ENCODE data around the gene TUBGCP2. TPM values are rescaled to one million over a fixed set of nuclear protein-coding genes. Genes with fewer than 3 reads are reported as not detected.
A peak's percentile ranks its signal among the peaks of the same experiment; 100 is the strongest.

The TUBGCP2 gene
- total RNA-seq, 4 donors from 2014 or later: 37.5 to 68.3 (median 47.6) TPM

DNA sequence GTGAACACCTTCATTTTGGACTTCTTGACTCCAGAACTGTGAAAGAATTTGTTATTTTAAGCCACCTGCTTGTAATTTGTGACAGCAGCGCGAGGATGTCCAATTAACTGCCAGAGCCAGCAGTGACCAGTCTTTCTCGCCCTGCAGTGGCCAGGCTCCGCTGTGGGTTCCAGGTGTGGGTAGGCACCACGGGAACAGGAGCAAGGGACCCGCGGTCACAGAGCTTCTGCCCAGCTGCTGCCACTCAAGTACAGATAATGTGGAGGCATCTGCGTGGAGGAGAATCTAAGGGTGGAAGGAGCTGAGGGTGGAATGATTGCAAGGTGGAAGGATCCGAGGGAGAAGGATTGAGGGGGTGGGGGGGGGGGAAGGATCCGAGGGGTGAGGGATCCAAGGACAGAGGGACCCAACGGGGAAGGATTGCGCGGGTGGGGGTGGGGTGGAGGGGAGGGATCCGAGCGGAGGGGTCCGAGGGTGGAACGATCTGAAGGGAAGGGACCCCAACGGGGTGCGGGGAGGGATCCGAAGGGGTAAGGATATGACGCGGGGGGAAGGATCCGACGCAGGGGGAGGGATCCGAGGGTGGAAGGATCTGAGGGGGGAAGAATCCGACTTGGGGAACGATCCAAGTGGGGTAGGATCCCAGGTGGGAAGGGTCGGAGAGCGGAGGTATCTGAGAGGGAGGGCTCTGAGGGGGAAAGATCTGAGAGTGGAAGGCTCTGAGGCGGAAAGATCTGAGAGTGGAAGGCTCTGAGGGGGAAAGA, 24.4 kb upstream of the TUBGCP2 start:
- 80 to 84% methylated on average over 14 to 30 of the region's 30 CpGs for WGBS, 2 donors (ENCODE audit: low coverage in 1 of 2)
- H3K27ac ChIP-seq: no peak overlapping the region
- no peak overlapping the region for H3K4me3 ChIP-seq
- intact Hi-C loops (cut with DNase I; ENCODE audit: low total_unique reads) (no loop called here), in situ Hi-C loops (cut with MboI; ENCODE audit: low pct_ligation_motif_present in 1 of 4, low pct_unique_long_range_greater_than_20kb in 1 of 4, low sequenced_read_pairs in 3 of 4) (no loop called here)
- peaks cover 78% of the 10 kb centered on the region for H3K27me3 ChIP-seq
- H3K9me3 ChIP-seq: no peaks in the 10 kb centered on the region
- no peaks in the 10 kb centered on the region for H3K36me3 ChIP-seq
- DNase-seq: no peak
- TF ChIP-seq POLR2AphosphoS5 (IDR thresholded peaks at IDR 0.05) (no peak), POLR2A (IDR thresholded peaks at IDR 0.05) (no peak), CTCF (IDR thresholded peaks at IDR 0.05) (no peak), EP300 (IDR thresholded peaks at IDR 0.05; ENCODE audit: low read depth) (no peak)
- peaks cover 14 to 29% (median 25%) of the 10 kb centered on the region in 4 donors for H3K4me1 ChIP-seq

GRCh38 chr10:133329491-133330202, 21.0 kb upstream of the TUBGCP2 start:
- Histone ChIP-seq H3K27ac (no peak overlapping the region), H3K4me3 (peak overlapping the region in 3 of 4 donors; percentile 23 to 42 (median 24)), H3K9me3 (no peaks in the 10 kb centered on the region), H3K27me3 (peaks cover 82% of the 10 kb centered on the region), H3K4me1 (peaks cover 12 to 24% (median 20%) of the 10 kb centered on the region in 4 donors), H3K36me3 (no peaks in the 10 kb centered on the region)
- TF ChIP-seq EP300 (IDR thresholded peaks at IDR 0.05; ENCODE audit: low read depth): no peak
- TF ChIP-seq CTCF (IDR thresholded peaks at IDR 0.05): peak; percentile 85 to 97 (median 97)
- DNase-seq: peak; percentile 89
- in situ Hi-C loops (cut with MboI; ENCODE audit: low pct_ligation_motif_present in 1 of 4, low pct_unique_long_range_greater_than_20kb in 1 of 4, low sequenced_read_pairs in 3 of 4): loop anchor here in 1 of 4 donors (10.0 kb wide), 1 partner anchor 185 kb away; no protein-coding TSS in a partner anchor
- intact Hi-C loops (cut with DNase I; ENCODE audit: low total_unique reads): no loop called here
- 0 to 12% methylated on average over 1 to 37 of the region's 37 CpGs for WGBS, 2 donors (ENCODE audit: low coverage in 1 of 2)

GRCh38 chr10:133328358-133329343, 20.0 kb upstream of the TUBGCP2 start:
- Histone ChIP-seq H3K27me3 (peaks cover 79% of the 10 kb centered on the region), H3K36me3 (no peaks in the 10 kb centered on the region), H3K4me1 (peaks cover 12 to 25% (median 23%) of the 10 kb centered on the region in 4 donors), H3K27ac (no peak overlapping the region), H3K9me3 (no peaks in the 10 kb centered on the region), H3K4me3 (no peak overlapping the region)
- intact Hi-C loops (cut with DNase I; ENCODE audit: low total_unique reads) (no loop called here), in situ Hi-C loops (cut with MboI; ENCODE audit: low pct_ligation_motif_present in 1 of 4, low pct_unique_long_range_greater_than_20kb in 1 of 4, low sequenced_read_pairs in 3 of 4) (loop anchor here in 1 of 4 donors (10.0 kb wide), 1 partner anchor 184 kb away; no protein-coding TSS in a partner anchor)
- no peak for TF ChIP-seq EP300 (IDR thresholded peaks at IDR 0.05; ENCODE audit: low read depth)
- no peak for TF ChIP-seq POLR2A (IDR thresholded peaks at IDR 0.05)
- TF ChIP-seq POLR2AphosphoS5 (IDR thresholded peaks at IDR 0.05): no peak
- no peak for TF ChIP-seq CTCF (IDR thresholded peaks at IDR 0.05)
- WGBS, 2 donors (ENCODE audit: low coverage in 1 of 2): 70 to 82% methylated on average over 3 to 15 of the region's 15 CpGs
- no peak for DNase-seq
